Common myeloid progenitor, CD34-positive (primary cell): Measurements from ENCODE around the gene LRP3.

Experiments used
- CTCF ChIA-PET: fragments of 350-600 bp; sonication (Branson Sonifier 250); formaldehyde crosslinking; loops from one replicate; lab custom pipeline; 2021; ENCODE audit warnings: antibody characterized with exemption; lab: Charles Lee
- POLR2A ChIA-PET: fragments of 350-600 bp; sonication (Branson Sonifier 250); formaldehyde crosslinking; loops from one replicate; lab custom pipeline; 2021; ENCODE audit warnings: antibody characterized with exemption; lab: Charles Lee
- DNase-seq, 3 donors: peaks; one replicate each; pipeline versions ENCODE4 v3.0.0 to v3.0.0-alpha.2; 2013
- H3K27ac ChIP-seq, 2 experiments: 1 replicate in 1 of 2; 2 replicates in 1 of 2; pipeline ENCODE4 v1.7.0; 2013; ENCODE audit warnings: inconsistent platforms in 2 of 2, low read length in 2 of 2, mild to moderate bottlenecking in 2 of 2, low read depth in 1 of 2, moderate library complexity in 1 of 2; ENCODE audit not compliant: severe bottlenecking in 2 of 2, insufficient read depth in 1 of 2, poor library complexity in 1 of 2
- H3K27me3 ChIP-seq, 5 experiments: replicated peaks in 2 of 5; 1 replicate in 3 of 5; 2 replicates in 2 of 5; pipeline versions ENCODE4 v1.6.1 to v1.7.0; 2013; ENCODE audit warnings: low read length in 4 of 5, mild to moderate bottlenecking in 2 of 5, moderate library complexity in 2 of 5, inconsistent platforms in 1 of 5; ENCODE audit not compliant: insufficient read depth in 5 of 5, control insufficient read depth in 4 of 5
- H3K36me3 ChIP-seq, 4 experiments: 1 replicate in 2 of 4; 2 replicates in 2 of 4; pipeline versions ENCODE4 v1.6.1 to v1.7.0; 2013; ENCODE audit warnings: low read length in 3 of 4, control low read depth in 1 of 4, mild to moderate bottlenecking in 1 of 4; ENCODE audit not compliant: control insufficient read depth in 4 of 4, insufficient read depth in 4 of 4
- H3K4me1 ChIP-seq, 4 experiments: 1 replicate in 3 of 4; 2 replicates in 1 of 4; pipeline versions ENCODE4 v1.6.1 to v1.7.1; 2013; ENCODE audit warnings: low read length in 3 of 4, mild to moderate bottlenecking in 3 of 4, control low read depth in 1 of 4, inconsistent platforms in 1 of 4, moderate library complexity in 1 of 4; ENCODE audit not compliant: control insufficient read depth in 4 of 4, insufficient read depth in 4 of 4; ENCODE audit errors: control extremely low read depth in 1 of 4
- H3K4me3 ChIP-seq, 7 experiments: 1 replicate in 4 of 7; 2 replicates in 3 of 7; pipeline versions ENCODE4 v1.5.1 to v1.7.0; 2013; ENCODE audit warnings: mild to moderate bottlenecking in 7 of 7, low read length in 6 of 7, moderate library complexity in 6 of 7, inconsistent platforms in 2 of 7, low read depth in 2 of 7, control low read depth in 1 of 7; ENCODE audit not compliant: insufficient read depth in 4 of 7, control insufficient read depth in 1 of 7; ENCODE audit errors: extremely low read depth in 1 of 7
- H3K9me3 ChIP-seq, 5 experiments: 1 replicate in 4 of 5; 2 replicates in 1 of 5; pipeline versions ENCODE4 v1.6.1 to v1.7.1; 2013; ENCODE audit warnings: low read length in 4 of 5, mild to moderate bottlenecking in 2 of 5, inconsistent platforms in 1 of 5, low read depth in 1 of 5, moderate library complexity in 1 of 5; ENCODE audit not compliant: control insufficient read depth in 4 of 5, insufficient read depth in 2 of 5; ENCODE audit errors: control extremely low read depth in 1 of 5
- WGBS: methylation state at CpG from one replicate; pipeline ENCODE4 v1.1.5; 2013; ENCODE audit not compliant: insufficient coverage; 5-methylcytosine and 5-hydroxymethylcytosine counted together

LRP3 gene

DNA sequence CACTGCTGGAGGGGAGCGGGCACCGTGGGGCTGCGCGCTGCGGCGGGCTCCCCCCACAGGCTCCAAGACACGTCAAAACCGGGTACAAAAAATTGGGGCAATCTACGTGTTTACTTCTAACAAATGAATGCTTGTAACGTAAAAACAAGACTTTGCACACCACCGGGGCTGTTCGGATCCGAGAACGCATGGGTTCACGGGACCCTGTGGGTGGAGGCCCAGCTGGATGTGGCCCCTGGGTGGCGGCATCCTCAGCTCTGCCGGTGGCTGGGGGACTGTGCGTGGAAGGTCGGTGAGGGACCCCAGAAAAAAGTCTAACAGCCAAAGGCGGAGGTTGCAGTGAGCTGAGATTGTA, 41.8 kb downstream of the LRP3 start:
- Histone ChIP-seq H3K4me1 (no peaks in the 10 kb centered on the region), H3K4me3 (no peak overlapping the region), H3K36me3 (no peaks in the 10 kb centered on the region), H3K27me3 (peaks cover 0 to 3% (median 0%) of the 10 kb centered on the region in 5 experiments), H3K9me3 (no peaks in the 10 kb centered on the region), H3K27ac (no peak overlapping the region)
- POLR2A ChIA-PET = interaction anchor here (1.3 kb wide), 1 partner anchor 66 kb away, joined by 4 read pairs; the partner anchor contains the start of gene CEBPA
- DNase-seq = no peak
- CTCF ChIA-PET = interaction anchor here (0.6 to 13.5 kb wide), 17 partner anchors 9 to 536 kb away, joined by 3 to 278 read pairs (median 4); no protein-coding TSS in a partner anchor
- 96% methylated on average over 18 of the region's 20 CpGs for WGBS

DNA sequence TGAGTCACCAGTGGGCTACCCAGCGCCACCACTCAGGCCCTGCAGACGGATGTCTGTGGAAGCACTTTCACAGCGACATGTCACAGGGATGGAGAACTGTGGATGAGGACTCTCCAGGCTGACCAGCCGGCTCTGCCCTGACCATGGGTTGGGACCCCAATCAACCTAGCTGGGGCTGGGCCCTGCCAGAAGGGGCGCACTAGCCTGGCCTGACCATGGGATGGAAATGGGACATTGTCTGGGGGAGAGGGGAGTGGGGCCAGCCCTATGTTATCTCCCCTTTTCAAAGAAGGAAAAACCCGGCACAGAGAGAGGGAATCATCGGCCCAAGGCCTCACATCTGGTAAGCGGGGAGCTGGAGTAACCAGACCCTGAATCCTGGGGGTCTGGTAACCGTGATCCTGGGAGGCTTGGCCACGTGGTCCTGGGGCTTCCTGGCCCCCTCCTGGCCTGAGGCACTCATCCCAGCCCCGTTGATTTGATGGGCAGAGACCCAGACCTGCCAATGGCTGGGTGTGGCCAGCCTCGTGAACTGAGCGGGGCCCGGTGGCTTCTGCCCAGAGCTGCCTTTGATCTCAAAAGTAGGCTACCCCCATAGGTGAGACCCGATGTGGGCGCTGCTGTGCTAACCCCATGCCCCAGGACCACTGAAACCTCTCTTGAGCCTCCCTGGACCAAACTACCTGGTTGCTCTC, 42.7 kb downstream of the LRP3 start:
- H3K4me1 ChIP-seq = no peaks in the 10 kb centered on the region
- H3K36me3 ChIP-seq = no peaks in the 10 kb centered on the region
- WGBS = 95% methylated on average over 16 of the region's 16 CpGs
- ChIA-PET CTCF (interaction anchor here (0.7 to 13.5 kb wide), 13 partner anchors 10 to 668 kb away, joined by 3 to 278 read pairs (median 6); no protein-coding TSS in a partner anchor), POLR2A (interaction anchor here (1.3 kb wide), 1 partner anchor 66 kb away, joined by 4 read pairs; the partner anchor contains the start of gene CEBPA)
- no peak overlapping the region for H3K4me3 ChIP-seq
- DNase-seq = no peak
- no peaks in the 10 kb centered on the region for H3K9me3 ChIP-seq
- H3K27me3 ChIP-seq = no peaks in the 10 kb centered on the region
- no peak overlapping the region for H3K27ac ChIP-seq

DNA sequence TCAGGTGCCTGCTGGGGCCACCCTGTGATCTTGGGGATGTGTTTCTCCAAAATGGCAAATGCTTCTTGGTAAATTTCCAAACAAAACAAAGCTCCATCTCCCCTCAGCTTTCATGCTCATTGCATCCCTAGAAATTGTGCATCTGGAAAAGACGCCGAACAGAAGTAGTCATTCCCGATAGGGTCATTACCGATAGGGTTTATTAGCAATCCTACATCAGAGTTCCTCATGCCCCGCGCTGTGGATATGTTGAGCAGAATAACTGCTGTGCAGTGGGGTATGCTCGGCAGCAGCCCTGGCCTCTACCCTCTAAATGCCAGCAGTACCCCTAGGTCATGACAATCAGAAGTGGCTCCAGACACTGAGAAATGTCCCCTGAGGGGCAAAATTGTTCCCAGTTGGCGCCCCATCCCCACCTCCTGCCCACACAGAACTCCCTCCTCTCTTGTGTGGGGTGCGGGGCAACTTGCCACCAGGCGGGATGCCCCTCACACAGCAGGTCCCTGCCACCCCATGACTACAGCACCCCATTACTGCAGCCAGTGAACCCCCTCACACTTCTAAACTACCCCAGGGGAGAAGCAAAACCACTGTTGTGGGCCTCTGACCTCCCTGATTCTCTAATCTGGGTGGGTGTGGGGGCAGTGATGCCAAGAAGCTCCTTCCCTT, 44.5 kb downstream of the LRP3 start:
- ChIA-PET POLR2A (no interaction called here), CTCF (interaction anchor here (1.0 to 13.5 kb wide), 2 partner anchors 61 to 164 kb away, joined by 4 to 278 read pairs; no protein-coding TSS in a partner anchor)
- Histone ChIP-seq H3K36me3 (no peaks in the 10 kb centered on the region), H3K27ac (no peak overlapping the region), H3K27me3 (no peaks in the 10 kb centered on the region), H3K4me3 (no peak overlapping the region), H3K4me1 (no peaks in the 10 kb centered on the region), H3K9me3 (no peaks in the 10 kb centered on the region)
- 98% methylated on average over 7 of the region's 10 CpGs for WGBS
- no peak for DNase-seq

DNA sequence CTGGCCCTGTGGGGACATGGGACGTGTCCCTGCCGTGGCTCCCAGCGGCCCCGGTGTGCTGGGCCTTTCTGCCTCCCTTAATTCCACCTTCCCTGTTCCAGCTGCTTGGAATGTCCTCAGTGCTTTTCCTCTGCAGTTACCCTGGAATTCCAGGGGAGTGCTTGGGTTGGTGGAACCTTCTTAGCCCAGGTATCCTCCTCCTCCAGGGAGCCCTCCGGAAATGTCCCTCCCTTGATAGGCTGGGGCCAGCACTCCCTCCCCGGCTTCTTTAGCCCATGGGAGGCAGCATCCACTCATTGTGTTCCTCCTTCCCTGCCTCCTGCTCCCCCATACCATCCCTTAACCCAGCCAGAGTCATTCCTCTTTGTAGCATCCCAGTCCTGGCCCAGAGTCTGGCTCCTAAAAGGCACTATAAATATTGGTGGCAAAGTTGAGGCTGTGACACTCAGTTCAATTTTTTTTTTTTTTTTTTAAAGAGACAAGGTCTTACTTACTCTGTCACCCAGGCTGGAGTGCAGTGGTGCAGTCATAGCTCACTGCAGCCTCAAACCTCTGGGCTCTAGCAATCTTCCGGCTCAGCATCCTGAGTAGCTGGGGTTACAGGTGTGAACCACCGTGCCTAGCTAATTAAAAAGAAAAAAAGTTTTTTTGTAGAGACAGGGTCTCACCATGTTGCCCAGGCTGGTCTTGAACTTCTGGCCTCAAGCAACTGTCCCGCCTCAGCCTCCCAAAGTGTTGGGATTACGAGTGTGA, 45.3 kb downstream of the LRP3 start:
- H3K4me1 ChIP-seq = no peaks in the 10 kb centered on the region
- POLR2A ChIA-PET = no interaction called here
- CTCF ChIA-PET = interaction anchor here (13.5 kb wide), 1 partner anchor 164 kb away, joined by 278 read pairs; no protein-coding TSS in a partner anchor
- 91% methylated on average over 9 of the region's 10 CpGs for WGBS
- no peaks in the 10 kb centered on the region for H3K27me3 ChIP-seq
- H3K9me3 ChIP-seq = no peaks in the 10 kb centered on the region
- no peak overlapping the region for H3K4me3 ChIP-seq
- no peak for DNase-seq
- no peaks in the 10 kb centered on the region for H3K36me3 ChIP-seq
- no peak overlapping the region for H3K27ac ChIP-seq

DNA sequence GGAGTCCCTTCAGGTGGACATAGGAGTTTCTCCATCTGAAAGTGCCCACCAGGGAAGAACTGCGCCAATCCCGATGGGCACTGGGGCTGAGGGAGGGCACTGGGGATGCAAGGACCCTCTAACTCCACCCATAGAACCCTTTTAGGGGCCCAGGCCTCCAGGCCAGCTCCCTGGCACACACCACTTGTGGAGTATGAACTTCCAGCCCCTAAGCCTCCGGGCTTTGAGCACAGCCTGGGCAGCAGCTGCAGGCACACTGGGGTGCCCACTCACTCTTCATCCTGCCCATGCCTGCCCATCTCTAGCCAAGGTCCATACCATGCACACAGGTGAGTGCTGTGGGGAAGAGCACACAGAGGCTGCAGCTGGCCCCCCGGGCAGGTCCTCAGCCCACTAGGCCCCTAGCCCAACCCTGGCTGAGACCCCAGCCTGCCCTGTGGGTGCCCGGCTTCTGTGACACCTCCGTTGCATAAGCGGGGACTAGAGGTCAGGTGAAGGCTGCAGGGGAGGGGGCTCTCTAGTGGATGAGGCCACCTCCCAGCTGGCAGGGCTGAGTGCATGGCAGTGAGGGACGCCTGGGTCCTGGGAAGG, 46.1 kb downstream of the LRP3 start:
- CTCF ChIA-PET = interaction anchor here (13.5 kb wide), 1 partner anchor 163 kb away, joined by 278 read pairs; no protein-coding TSS in a partner anchor
- H3K9me3 ChIP-seq = peaks cover 0 to 3% (median 0%) of the 10 kb centered on the region in 5 experiments

DNA sequence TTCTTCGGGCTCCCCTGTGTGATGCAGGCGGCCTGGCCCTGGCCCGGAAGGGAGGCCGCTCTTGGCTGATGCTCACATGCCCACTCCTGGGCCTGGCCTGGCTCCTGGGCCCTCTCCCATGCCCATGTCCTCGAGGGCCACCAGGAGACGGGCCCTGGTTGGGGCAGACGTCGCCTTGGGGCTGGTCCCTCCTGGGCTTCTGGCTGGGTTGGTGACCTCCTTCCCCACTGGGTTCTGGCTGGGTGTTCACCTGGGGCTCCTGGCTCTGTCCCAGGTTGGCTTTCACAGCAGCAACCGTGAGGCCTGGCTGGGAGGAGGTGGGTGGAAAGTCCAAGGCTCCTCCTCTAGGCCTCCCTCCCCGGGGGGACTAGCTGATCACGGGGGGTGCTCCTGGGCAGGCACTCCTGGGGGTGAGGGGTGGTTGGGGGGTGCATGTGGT, 47.0 kb downstream of the LRP3 start:
- ChIA-PET CTCF (interaction anchor here (1.1 to 13.5 kb wide), 8 partner anchors 22 to 530 kb away, joined by 3 to 278 read pairs (median 4); partner anchors contain the start of gene CEBPG), POLR2A (interaction anchor here (0.9 kb wide), 1 partner anchor 58 kb away, joined by 3 read pairs; no protein-coding TSS in a partner anchor)
- Histone ChIP-seq H3K27ac (no peak overlapping the region), H3K36me3 (no peaks in the 10 kb centered on the region), H3K4me1 (no peaks in the 10 kb centered on the region), H3K27me3 (no peaks in the 10 kb centered on the region), H3K4me3 (no peak overlapping the region), H3K9me3 (peaks cover 0 to 11% (median 3%) of the 10 kb centered on the region in 5 experiments)
- WGBS = 81% methylated on average over 4 of the region's 11 CpGs
- no peak for DNase-seq

More for the DNA sequence above, 46.1 kb downstream of the LRP3 start:
- no peaks in the 10 kb centered on the region for H3K36me3 ChIP-seq
- no peaks in the 10 kb centered on the region for H3K4me1 ChIP-seq
- DNase-seq = no peak
- POLR2A ChIA-PET = no interaction called here
- no peak overlapping the region for H3K27ac ChIP-seq
- H3K4me3 ChIP-seq = no peak overlapping the region
- 96% methylated on average over 6 of the region's 8 CpGs for WGBS
- H3K27me3 ChIP-seq = no peaks in the 10 kb centered on the region
